ENCODE results near the gene SPRY2. TPM values are rescaled to one million over a fixed set of nuclear protein-coding genes. Genes with fewer than 3 reads are reported as not detected.

The SPRY2 gene
- total and polyA plus RNA-seq, 2 of the 4 experiments (the other 2 are of a cell fraction): 21.1 to 47.9 TPM

- Histone ChIP-seq H3K27ac (ENCODE audit: insufficient read depth, low read length) (no peak overlapping the region), H4K8ac (ENCODE audit: low read depth in 2 of 2, low read length in 2 of 2) (no peak overlapping the region), H4K20me1 (ENCODE audit: insufficient read depth, low read length) (no peaks in the 10 kb centered on the region), H3K4me2 (ENCODE audit: low read depth, low read length) (no peak overlapping the region), H3K23ac (ENCODE audit: low read depth, low read length) (no peak overlapping the region), H3K9me1 (ENCODE audit: insufficient read depth, low read length) (no peaks in the 10 kb centered on the region), H2AK5ac (ENCODE audit: low read depth, low read length) (no peak overlapping the region), H2AK9ac (replicated peaks; ENCODE audit: low read depth, low read length, poor library complexity) (no peak overlapping the region), H3K36me3 (ENCODE audit: control insufficient read depth, insufficient read depth, low read length) (no peaks in the 10 kb centered on the region), H3K4me1 (ENCODE audit: control insufficient read depth, insufficient read depth, low read length) (no peaks in the 10 kb centered on the region), H2BK5ac (ENCODE audit: low read depth, low read length, poor library complexity, severe bottlenecking) (no peak overlapping the region), H3K18ac (ENCODE audit: low read depth, low read length) (no peak overlapping the region), H3K14ac (replicated peaks; ENCODE audit: low read depth, low read length) (no peak overlapping the region), H2AFZ (replicated peaks; ENCODE audit: low read length, poor library complexity) (no peak overlapping the region), H3K9ac (ENCODE audit: low read depth, low read length) (no peak overlapping the region), H4K91ac (ENCODE audit: insufficient read depth, low read depth, low read length) (no peak overlapping the region), H3K9me3 (ENCODE audit: control insufficient read depth, insufficient read depth, low read length) (no peaks in the 10 kb centered on the region), H2BK15ac (ENCODE audit: low read depth, low read length) (no peak overlapping the region), H3K4ac (ENCODE audit: low read depth, low read length) (no peak overlapping the region), H2BK120ac (ENCODE audit: low read depth, low read length) (no peak overlapping the region), H3K4me3 (ENCODE audit: insufficient read depth, low read depth, low read length) (no peak overlapping the region), H3K79me1 (ENCODE audit: low read depth in 1 of 2, low read length in 2 of 2) (no peaks in the 10 kb centered on the region; a peak in 1 of 4 replicates), H2BK20ac (ENCODE audit: low read depth, low read length) (no peak overlapping the region), H4K5ac (ENCODE audit: low read depth, low read length) (no peak overlapping the region), H3K56ac (ENCODE audit: extremely low read depth, insufficient read depth, low read length) (no peak overlapping the region), H3K27me3 (ENCODE audit: control insufficient read depth, insufficient read depth, low read length) (no peaks in the 10 kb centered on the region)
- ChIA-PET POLR2A (ENCODE audit: unreplicated experiment) (no interaction called here), CTCF (no interaction called here)
- TF ChIP-seq USF2 (IDR thresholded peaks at IDR 0.05; ENCODE audit: low read depth, low read length) (no peak), BHLHE40 (IDR thresholded peaks at IDR 0.05; ENCODE audit: low read depth, low read length) (no peak), MXI1 (IDR thresholded peaks at IDR 0.05; ENCODE audit: borderline replicate concordance, low read depth, low read length) (no peak), RAD21 (IDR thresholded peaks at IDR 0.05; ENCODE audit: low read length) (no peak), NFE2L2 (IDR thresholded peaks at IDR 0.05; ENCODE audit: low read depth, low read length) (no peak), CHD1 (IDR thresholded peaks at IDR 0.05; ENCODE audit: low read depth, low read length) (no peak), MAZ (IDR thresholded peaks at IDR 0.05; ENCODE audit: borderline replicate concordance, low read depth, low read length) (no peak), SMC3 (IDR thresholded peaks at IDR 0.05; ENCODE audit: low read depth, low read length) (no peak), MAFK (IDR thresholded peaks at IDR 0.05; ENCODE audit: low read depth, low read length) (no peak)
- TF ChIP-seq, protein P1, sequence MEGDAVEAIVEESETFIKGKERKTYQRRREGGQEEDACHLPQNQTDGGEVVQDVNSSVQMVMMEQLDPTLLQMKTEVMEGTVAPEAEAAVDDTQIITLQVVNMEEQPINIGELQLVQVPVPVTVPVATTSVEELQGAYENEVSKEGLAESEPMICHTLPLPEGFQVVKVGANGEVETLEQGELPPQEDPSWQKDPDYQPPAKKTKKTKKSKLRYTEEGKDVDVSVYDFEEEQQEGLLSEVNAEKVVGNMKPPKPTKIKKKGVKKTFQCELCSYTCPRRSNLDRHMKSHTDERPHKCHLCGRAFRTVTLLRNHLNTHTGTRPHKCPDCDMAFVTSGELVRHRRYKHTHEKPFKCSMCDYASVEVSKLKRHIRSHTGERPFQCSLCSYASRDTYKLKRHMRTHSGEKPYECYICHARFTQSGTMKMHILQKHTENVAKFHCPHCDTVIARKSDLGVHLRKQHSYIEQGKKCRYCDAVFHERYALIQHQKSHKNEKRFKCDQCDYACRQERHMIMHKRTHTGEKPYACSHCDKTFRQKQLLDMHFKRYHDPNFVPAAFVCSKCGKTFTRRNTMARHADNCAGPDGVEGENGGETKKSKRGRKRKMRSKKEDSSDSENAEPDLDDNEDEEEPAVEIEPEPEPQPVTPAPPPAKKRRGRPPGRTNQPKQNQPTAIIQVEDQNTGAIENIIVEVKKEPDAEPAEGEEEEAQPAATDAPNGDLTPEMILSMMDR (conservative IDR thresholded peaks at IDR 0.05; ENCODE audit: low read depth, low read length): no peak
- dilution Hi-C loops (cut with HindIII; ENCODE audit: low sequenced_read_pairs, unreplicated experiment): no loop called here
- DNase-seq (no peak), ATAC-seq (ENCODE audit: low read depth) (no peak)
- intact Hi-C loops (cut with micrococcal nuclease): loop anchor here (10.0 kb wide), 1 partner anchor 921 kb away; no protein-coding TSS in a partner anchor
- in situ Hi-C loops (cut with MboI; ENCODE audit: low sequenced_read_pairs): loop anchor here (25.0 kb wide), 1 partner anchor 934 kb away; the partner anchor contains the start of gene RBM26
- no CpG with 5 or more reads among the region's 8 CpGs for WGBS, 2 experiments (ENCODE audit: extremely low coverage in 2 of 2, insufficient read length in 1 of 2)
- BruUV-seq (replicated peaks): no TSS peak
Observed at GRCh38 chr13:80345771-80346510, 5.0 kb upstream of the SPRY2 start.
